SK-N-SH treated with all-trans-retinoic acid at 6 μM for 48 hours (cell line): Measurements from ENCODE around the gene SMIM38.

Experiments
- ATAC-seq: fragments of 200-7000 bp; cut with Tn5 transposase; 3 replicates; pipeline ENCODE4 v1.9.1; 2020; ENCODE audit warnings: mild to moderate bottlenecking, moderate library complexity
- BACH2 ChIP-seq: fragments of 250-450 bp; sonication (Bioruptor Pico); IDR thresholded peaks from 2 replicates; pipeline ENCODE4 v1.9.0; 2021; ENCODE audit warnings: mild to moderate bottlenecking, borderline replicate concordance
- CSDC2 ChIP-seq: fragments of 250-450 bp; sonication (Bioruptor Pico); IDR thresholded peaks from 2 replicates; pipeline ENCODE4 v1.5.0; 2020; ENCODE audit warnings: mild to moderate bottlenecking, moderate library complexity
- ESRRG ChIP-seq: fragments of 250-450 bp; sonication (Bioruptor Pico); IDR thresholded peaks from 2 replicates; pipeline ENCODE4 v1.6.1; 2021; ENCODE audit warnings: mild to moderate bottlenecking
- GLIS3 ChIP-seq: fragments of 250-450 bp; sonication (Bioruptor Pico); IDR thresholded peaks from 2 replicates; pipeline ENCODE4 v1.5.0; 2020; ENCODE audit warnings: mild to moderate bottlenecking, moderate library complexity
- ISL1 ChIP-seq: fragments of 250-450 bp; sonication (Bioruptor Pico); IDR thresholded peaks from 2 replicates; pipeline ENCODE4 v2.1.2; 2022; ENCODE audit warnings: mild to moderate bottlenecking, moderate library complexity
- OSR1 ChIP-seq: fragments of 250-450 bp; sonication (Bioruptor Pico); IDR thresholded peaks from 2 replicates; pipeline ENCODE4 v1.8.0; 2022; ENCODE audit warnings: moderate library complexity, mild to moderate bottlenecking, inconsistent platforms
- SNAI2 ChIP-seq: fragments of 250-450 bp; sonication (Bioruptor Pico); IDR thresholded peaks from 2 replicates; pipeline ENCODE4 v1.5.0; 2020; ENCODE audit warnings: mild to moderate bottlenecking, moderate library complexity
- TCF4 ChIP-seq: fragments of 250-450 bp; sonication (Bioruptor Pico); IDR thresholded peaks from 2 replicates; pipeline ENCODE4 v1.8.0; 2021; ENCODE audit warnings: mild to moderate bottlenecking, moderate library complexity, borderline replicate concordance
- TOX ChIP-seq: fragments of 250-450 bp; sonication (Bioruptor Pico); IDR thresholded peaks from 2 replicates; pipeline ENCODE4 v1.8.0; 2021; ENCODE audit warnings: mild to moderate bottlenecking, moderate library complexity, borderline replicate concordance
- ZC3H10 ChIP-seq: fragments of 250-450 bp; sonication (Bioruptor Pico); IDR thresholded peaks from 2 replicates; pipeline ENCODE4 v1.5.1; 2021; ENCODE audit warnings: mild to moderate bottlenecking, moderate library complexity
- ZFP3 ChIP-seq: fragments of 250-450 bp; sonication (Bioruptor Pico); IDR thresholded peaks from 2 replicates; pipeline ENCODE4 v1.5.0; 2020; ENCODE audit warnings: mild to moderate bottlenecking, moderate library complexity
- ZNF565 ChIP-seq: fragments of 450-650 bp; formaldehyde crosslinking; conservative IDR thresholded peaks from 2 replicates; pipeline ENCODE4 v1.5.0; 2020; ENCODE audit warnings: low read depth, mild to moderate bottlenecking, moderate library complexity
- ZNF8 ChIP-seq: fragments of 450-650 bp; formaldehyde crosslinking; IDR thresholded peaks from 2 replicates; pipeline ENCODE4 v1.5.0; 2020; ENCODE audit warnings: mild to moderate bottlenecking, moderate library complexity
- TF ChIP-seq, protein P1 (sequence below): fragments of 250-450 bp; sonication (Bioruptor Pico); IDR thresholded peaks from 2 replicates; pipeline ENCODE4 v1.5.1; 2021; ENCODE audit warnings: mild to moderate bottlenecking, moderate library complexity
- TF ChIP-seq, protein P2 (sequence below): fragments of 250-450 bp; sonication (Bioruptor Pico); IDR thresholded peaks from 2 replicates; pipeline ENCODE4 v1.8.0; 2021; ENCODE audit warnings: low read depth, mild to moderate bottlenecking, moderate library complexity, borderline replicate concordance
- TF ChIP-seq, protein P3 (sequence below): fragments of 250-450 bp; sonication (Bioruptor Pico); IDR thresholded peaks from 2 replicates; pipeline ENCODE4 v1.5.0; 2020; ENCODE audit warnings: mild to moderate bottlenecking, moderate library complexity
- TF ChIP-seq, protein P4 (sequence below): fragments of 250-450 bp; sonication (Bioruptor Pico); IDR thresholded peaks from 2 replicates; pipeline ENCODE4 v1.8.0; 2020; ENCODE audit warnings: mild to moderate bottlenecking, moderate library complexity, borderline replicate concordance
- TF ChIP-seq, protein P5 (sequence below): fragments of 250-450 bp; sonication (Bioruptor Pico); IDR thresholded peaks from 2 replicates; pipeline ENCODE4 v1.5.1; 2020; ENCODE audit warnings: low read depth, mild to moderate bottlenecking, moderate library complexity

Gene SMIM38

DNA sequence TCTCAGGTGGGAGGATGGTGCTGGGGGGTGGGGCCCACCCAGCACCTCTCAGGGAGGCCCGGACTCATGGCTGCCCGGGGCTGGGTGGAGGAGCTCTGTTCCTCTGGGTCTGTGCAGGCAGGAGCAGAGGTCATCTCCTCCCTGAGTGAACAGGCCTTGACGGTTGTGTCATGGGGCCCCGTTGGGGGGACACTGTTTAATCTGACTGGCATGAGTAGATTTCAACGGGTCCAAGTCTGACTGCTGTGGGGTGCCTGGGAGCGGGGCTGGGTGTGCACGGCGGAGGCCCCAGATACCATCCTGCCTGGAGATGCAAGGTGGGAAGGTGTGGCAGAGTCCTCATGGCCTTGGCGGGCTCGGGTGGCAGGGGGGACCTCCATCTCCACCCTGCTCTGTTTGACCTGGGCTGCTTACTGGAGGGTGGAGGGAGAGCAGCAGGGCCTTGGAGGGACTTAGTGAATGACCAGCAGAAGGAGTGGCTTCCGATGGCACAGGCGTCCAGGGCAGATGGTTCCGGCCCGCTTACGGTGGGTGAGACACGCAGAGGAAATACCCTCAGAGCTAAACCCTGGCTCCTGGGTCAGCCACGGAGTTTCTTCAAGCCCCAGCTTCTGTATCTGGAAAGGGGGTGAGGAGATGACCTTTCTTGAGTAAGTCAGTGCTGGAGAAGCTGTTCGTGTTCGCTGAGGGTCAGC is 48.7 kb downstream of the SMIM38 start:
- TF ChIP-seq GLIS3 (CRISPR knock-in tag) (no peak), ISL1 (CRISPR knock-in tag) (no peak), ESRRG (CRISPR knock-in tag) (no peak), ZNF565 (CRISPR knock-in tag) (no peak), TOX (CRISPR knock-in tag) (no peak), BACH2 (CRISPR knock-in tag) (no peak), ZC3H10 (CRISPR knock-in tag) (no peak), SNAI2 (CRISPR knock-in tag) (no peak), ZNF8 (CRISPR knock-in tag) (no peak), ZFP3 (CRISPR knock-in tag) (no peak), OSR1 (CRISPR knock-in tag) (no peak)
- TF ChIP-seq, protein P1, sequence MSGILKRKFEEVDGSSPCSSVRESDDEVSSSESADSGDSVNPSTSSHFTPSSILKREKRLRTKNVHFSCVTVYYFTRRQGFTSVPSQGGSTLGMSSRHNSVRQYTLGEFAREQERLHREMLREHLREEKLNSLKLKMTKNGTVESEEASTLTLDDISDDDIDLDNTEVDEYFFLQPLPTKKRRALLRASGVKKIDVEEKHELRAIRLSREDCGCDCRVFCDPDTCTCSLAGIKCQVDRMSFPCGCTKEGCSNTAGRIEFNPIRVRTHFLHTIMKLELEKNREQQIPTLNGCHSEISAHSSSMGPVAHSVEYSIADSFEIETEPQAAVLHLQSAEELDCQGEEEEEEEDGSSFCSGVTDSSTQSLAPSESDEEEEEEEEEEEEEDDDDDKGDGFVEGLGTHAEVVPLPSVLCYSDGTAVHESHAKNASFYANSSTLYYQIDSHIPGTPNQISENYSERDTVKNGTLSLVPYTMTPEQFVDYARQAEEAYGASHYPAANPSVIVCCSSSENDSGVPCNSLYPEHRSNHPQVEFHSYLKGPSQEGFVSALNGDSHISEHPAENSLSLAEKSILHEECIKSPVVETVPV (CRISPR knock-in tag), result no peak
- TF ChIP-seq, protein P2, sequence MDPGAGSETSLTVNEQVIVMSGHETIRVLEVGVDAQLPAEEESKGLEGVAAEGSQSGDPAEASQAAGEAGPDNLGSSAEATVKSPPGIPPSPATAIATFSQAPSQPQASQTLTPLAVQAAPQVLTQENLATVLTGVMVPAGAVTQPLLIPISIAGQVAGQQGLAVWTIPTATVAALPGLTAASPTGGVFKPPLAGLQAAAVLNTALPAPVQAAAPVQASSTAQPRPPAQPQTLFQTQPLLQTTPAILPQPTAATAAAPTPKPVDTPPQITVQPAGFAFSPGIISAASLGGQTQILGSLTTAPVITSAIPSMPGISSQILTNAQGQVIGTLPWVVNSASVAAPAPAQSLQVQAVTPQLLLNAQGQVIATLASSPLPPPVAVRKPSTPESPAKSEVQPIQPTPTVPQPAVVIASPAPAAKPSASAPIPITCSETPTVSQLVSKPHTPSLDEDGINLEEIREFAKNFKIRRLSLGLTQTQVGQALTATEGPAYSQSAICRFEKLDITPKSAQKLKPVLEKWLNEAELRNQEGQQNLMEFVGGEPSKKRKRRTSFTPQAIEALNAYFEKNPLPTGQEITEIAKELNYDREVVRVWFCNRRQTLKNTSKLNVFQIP, result no peak
- TF ChIP-seq, protein P3, sequence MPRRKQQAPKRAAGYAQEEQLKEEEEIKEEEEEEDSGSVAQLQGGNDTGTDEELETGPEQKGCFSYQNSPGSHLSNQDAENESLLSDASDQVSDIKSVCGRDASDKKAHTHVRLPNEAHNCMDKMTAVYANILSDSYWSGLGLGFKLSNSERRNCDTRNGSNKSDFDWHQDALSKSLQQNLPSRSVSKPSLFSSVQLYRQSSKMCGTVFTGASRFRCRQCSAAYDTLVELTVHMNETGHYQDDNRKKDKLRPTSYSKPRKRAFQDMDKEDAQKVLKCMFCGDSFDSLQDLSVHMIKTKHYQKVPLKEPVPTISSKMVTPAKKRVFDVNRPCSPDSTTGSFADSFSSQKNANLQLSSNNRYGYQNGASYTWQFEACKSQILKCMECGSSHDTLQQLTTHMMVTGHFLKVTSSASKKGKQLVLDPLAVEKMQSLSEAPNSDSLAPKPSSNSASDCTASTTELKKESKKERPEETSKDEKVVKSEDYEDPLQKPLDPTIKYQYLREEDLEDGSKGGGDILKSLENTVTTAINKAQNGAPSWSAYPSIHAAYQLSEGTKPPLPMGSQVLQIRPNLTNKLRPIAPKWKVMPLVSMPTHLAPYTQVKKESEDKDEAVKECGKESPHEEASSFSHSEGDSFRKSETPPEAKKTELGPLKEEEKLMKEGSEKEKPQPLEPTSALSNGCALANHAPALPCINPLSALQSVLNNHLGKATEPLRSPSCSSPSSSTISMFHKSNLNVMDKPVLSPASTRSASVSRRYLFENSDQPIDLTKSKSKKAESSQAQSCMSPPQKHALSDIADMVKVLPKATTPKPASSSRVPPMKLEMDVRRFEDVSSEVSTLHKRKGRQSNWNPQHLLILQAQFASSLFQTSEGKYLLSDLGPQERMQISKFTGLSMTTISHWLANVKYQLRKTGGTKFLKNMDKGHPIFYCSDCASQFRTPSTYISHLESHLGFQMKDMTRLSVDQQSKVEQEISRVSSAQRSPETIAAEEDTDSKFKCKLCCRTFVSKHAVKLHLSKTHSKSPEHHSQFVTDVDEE (CRISPR knock-in tag), result no peak
- no peak for ATAC-seq

DNA sequence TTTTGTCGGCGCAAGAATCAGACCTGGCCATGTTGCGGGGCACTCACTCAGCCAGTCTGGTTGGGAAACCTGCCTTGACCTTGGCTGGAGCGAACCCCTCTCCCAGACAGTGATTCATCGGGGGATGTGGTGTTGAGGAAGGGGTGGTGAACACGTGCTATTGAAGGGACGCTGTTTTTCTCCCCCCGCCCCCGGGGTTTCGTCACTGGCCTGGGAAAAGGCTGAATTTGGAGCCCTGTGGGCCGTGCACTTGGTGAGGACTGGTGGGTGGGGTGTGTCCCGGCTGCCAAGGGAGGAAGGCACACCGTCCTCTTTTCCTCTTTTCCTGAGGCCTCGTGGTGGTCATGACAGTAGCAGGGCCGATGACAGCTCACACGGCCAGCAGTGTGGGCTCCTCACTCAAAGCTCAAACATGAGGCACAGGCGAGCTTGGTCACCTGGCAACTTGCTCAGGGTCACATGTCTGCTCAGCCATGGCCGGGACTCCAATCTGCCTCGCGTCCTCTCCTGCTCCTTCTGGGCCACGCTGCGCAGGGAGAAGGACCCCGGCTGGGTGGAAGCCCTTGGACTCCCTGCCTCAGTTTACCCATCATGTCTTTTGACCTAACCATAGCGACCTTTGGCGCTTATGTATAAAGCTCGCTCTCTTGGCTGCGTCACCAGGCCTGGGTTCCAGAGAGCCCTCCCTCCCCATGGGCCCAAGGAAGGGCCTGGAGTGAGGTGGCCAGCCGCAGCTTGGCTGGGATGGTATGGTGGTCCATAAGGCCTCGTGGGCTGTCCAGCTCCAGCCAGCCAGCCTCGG is 49.4 kb downstream of the SMIM38 start:
- TF ChIP-seq ZC3H10 (CRISPR knock-in tag), result no peak
- TF ChIP-seq, protein P4, sequence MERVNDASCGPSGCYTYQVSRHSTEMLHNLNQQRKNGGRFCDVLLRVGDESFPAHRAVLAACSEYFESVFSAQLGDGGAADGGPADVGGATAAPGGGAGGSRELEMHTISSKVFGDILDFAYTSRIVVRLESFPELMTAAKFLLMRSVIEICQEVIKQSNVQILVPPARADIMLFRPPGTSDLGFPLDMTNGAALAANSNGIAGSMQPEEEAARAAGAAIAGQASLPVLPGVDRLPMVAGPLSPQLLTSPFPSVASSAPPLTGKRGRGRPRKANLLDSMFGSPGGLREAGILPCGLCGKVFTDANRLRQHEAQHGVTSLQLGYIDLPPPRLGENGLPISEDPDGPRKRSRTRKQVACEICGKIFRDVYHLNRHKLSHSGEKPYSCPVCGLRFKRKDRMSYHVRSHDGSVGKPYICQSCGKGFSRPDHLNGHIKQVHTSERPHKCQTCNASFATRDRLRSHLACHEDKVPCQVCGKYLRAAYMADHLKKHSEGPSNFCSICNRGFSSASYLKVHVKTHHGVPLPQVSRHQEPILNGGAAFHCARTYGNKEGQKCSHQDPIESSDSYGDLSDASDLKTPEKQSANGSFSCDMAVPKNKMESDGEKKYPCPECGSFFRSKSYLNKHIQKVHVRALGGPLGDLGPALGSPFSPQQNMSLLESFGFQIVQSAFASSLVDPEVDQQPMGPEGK (CRISPR knock-in tag), result no peak
- TF ChIP-seq ESRRG (CRISPR knock-in tag), result no peak
- TF ChIP-seq, protein P1 (CRISPR knock-in tag), result no peak
- no peak for TF ChIP-seq TOX (CRISPR knock-in tag)
- no peak for TF ChIP-seq ZNF565 (CRISPR knock-in tag)
- no peak for TF ChIP-seq TCF4
- no peak for TF ChIP-seq CSDC2
- TF ChIP-seq, protein P5, sequence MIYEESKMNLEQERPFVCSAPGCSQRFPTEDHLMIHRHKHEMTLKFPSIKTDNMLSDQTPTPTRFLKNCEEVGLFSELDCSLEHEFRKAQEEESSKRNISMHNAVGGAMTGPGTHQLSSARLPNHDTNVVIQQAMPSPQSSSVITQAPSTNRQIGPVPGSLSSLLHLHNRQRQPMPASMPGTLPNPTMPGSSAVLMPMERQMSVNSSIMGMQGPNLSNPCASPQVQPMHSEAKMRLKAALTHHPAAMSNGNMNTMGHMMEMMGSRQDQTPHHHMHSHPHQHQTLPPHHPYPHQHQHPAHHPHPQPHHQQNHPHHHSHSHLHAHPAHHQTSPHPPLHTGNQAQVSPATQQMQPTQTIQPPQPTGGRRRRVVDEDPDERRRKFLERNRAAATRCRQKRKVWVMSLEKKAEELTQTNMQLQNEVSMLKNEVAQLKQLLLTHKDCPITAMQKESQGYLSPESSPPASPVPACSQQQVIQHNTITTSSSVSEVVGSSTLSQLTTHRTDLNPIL, result no peak
- ATAC-seq, result no peak
